HG03457 (cell line): Measurements from ENCODE around the gene SYCN.

Experiments used
- ATAC-seq: cut with Tn5 transposase; IDR thresholded peaks from one replicate; pipeline ENCODE4 v1.9.1; 2021; ENCODE audit warnings: moderate number of reproducible peaks; ENCODE audit not compliant: unreplicated experiment

Gene SYCN

GRCh38 chr19:39196320-39196719 is 7.7 kb downstream of the SYCN start:
- ATAC-seq, result no peak

DNA sequence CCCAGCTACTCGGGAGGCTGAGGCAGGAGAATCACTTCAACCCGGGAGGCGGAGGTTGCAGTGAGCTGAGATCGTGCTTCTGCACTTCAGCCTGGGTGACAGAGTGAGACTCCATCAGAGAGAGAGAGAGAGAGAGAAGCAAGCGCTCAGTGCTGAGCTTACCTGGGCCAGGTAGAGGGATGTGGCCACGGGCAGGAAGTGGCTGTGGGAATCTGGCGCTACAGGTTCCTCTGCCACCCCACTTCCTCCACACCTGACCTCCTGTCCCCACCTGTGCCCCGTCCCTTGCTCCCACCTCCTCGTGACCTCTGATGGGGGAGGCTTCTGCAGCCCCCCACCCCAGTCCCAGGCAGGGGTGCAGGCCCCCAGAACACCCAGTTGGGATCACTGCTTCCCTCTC is 8.3 kb downstream of the SYCN start:
- ATAC-seq, result no peak

DNA sequence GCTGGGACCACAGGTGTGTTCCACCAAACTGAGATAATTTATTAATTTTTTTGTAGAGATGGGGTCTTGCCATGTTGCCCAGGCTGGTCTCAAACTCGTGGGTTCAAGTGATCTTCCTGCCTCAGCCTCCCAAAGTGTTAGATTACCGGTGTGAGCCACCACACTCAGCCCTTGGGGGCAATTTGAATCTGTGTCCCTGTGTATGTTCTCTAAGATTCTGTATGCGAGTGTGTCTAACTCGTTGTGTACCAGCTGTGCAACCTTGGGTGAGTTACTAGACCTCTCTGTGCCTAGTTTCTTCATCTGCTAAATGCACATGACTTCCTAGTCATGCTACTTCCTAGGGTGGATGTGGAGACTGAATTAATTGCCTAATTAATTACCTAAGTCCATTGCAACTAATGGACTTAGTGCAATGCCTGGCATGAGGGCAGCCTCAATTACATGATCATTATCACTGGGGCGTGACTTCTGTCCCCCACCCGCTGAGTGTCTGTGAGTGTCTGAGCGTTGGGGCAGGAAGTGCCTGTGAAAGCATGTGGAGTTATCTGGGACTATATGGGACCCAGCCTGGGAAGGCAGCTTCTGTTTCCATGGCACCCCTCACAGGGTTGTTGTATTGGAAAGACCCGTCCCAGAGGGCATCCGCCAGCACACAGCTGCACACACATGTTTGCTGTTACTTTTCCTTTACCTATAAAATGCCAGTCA is 9.1 kb downstream of the SYCN start:
- no peak for ATAC-seq

DNA sequence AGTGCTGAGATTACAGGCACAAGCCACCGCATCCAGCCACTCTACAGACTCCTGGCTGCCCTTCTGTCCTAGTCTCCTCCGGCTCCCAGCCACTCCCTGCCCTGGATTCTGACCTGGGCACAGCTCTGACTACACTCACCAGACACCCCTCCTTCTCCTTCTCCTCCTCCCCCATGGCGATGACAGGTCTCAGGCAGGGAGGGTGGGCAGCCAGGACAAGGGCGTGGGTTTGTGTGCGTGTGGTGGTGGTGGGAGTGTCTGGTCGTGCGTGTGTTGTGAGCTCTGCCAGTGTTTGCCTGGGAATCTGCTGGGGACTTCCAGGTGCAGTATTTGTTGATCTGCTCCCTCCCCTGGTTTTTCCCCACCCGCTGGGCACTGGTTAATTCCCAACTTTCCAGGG is 10.3 kb downstream of the SYCN start:
- no peak for ATAC-seq

DNA sequence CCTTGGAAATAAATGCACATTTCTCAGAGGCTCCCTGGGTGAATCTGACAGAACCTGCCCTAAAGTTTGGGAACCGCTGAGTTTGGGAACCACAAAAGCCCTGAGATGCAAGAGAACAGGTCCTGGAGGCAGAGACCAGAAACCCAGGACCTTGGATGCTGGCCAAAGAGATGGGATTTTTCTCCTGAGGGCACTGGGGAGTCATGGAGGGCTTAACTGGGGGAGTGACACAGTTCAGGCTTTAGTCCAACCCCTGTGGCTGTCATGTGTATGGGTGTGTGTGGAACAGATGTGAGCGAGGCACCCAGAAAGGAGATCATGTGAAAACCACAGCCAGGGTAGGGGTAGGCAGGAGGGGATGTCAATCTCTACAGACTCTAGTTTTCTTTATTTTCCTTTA is 11.2 kb downstream of the SYCN start:
- no peak for ATAC-seq

DNA sequence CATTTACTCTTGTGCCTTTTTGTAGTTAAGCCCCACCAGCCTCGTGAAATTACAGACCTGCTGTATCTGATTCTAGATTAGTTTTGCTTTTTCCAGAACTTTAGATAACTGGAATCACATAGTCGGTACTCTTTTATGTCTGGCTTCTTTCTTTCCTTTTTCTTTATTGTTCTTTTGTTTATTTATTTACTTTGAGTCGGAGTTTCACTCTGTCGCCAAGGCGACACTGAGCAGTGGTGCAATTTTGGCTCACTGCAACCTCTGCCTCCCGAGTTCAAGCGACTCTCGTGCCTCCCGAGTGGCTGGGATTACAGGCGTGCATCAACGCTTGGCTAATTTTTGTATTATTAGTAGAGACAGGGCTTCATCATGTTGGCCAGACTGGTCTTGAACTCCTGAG is 13.3 kb downstream of the SYCN start:
- ATAC-seq, result no peak

DNA sequence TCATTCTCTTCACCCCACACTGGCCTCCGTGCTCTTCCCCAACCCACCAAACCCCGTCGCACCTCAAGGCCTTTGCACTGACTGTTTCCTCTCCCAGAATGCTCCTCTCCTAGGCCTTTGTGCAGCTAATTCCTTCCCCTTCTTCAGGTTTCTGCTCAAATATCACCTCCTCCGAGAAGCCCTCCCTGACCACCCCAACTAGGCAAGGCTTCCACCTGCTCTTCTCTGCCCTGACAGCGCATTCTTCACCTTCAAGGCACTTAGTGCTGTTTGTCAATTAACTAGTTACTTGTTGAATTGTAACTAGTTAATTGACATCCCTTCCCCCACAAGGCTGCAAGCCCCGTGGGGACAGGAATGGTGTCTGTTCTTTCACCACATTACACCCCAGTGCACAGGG is 15.1 kb downstream of the SYCN start:
- no peak for ATAC-seq

- ATAC-seq, result no peak
Measured at GRCh38 chr19:39187552-39187943, 16.5 kb downstream of the SYCN start.

DNA sequence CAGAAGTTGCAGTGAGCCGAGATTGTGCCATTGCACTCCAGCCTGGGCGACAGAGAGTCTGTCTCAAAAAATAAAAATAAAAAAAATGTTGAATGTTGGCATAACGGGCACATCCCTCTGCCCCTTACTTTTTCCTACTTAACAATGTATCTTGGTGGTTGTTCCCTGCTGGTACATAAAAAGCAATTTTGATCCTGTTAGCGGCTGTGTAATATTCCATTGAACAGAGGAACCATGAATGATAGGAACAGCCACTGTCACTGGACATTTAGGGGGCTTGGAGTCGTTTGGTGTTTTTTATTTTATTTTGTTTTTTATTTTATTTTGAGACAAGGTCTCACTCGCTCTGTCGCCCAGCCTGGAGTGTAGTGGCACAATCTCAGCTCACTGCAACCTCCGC is 17.7 kb downstream of the SYCN start:
- ATAC-seq, result no peak

- ATAC-seq, result no peak
Measured at GRCh38 chr19:39183104-39183503, 21.0 kb downstream of the SYCN start.

DNA sequence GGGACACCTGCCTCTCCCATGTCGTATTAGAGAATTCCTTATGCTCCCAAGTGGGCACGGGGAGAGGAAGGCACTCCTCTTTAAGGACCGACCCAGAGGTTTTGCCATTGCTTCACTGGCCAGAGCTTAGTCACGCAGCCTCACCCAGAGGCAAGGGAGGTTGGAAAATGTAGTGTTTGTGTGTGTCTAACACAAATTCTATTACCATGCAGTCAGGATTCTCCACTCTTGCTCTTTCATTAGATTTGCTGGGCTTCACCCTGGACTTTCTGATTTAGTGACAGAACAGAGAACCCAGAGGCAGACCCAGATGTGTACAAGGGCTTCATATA is 21.9 kb downstream of the SYCN start:
- ATAC-seq, result no peak

DNA sequence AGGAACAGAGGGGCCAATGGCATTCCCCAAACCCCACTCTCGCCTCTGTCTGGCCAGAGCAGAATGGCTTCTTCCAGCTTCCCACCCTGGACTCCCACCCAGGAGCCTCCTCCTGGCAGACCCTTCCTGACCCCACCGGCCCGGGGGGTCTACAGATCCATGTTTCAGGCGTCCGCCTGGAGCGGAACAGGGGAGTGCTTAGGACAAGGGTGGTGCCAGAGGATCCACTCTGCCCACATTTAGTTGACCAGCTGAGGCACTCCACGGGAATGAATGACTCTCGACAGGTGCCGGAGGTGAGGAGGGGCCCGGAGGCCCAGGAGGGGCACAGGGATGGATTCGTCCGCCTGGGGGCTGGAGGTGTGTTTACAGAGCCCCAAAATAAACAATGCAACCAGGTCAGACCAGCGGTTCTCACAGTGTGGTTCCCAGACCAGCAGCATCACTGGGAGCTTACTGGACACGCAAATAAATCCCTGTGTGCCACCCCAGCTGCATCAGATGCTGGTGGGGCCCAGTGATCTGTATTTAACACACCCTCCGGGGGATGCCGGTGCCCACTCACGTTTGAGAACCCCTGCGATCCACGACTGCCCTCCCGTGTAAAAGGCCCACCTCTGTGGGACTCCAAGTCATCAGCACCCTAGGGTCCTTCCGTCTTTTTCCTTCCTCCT is 22.4 kb downstream of the SYCN start:
- ATAC-seq, result no peak

DNA sequence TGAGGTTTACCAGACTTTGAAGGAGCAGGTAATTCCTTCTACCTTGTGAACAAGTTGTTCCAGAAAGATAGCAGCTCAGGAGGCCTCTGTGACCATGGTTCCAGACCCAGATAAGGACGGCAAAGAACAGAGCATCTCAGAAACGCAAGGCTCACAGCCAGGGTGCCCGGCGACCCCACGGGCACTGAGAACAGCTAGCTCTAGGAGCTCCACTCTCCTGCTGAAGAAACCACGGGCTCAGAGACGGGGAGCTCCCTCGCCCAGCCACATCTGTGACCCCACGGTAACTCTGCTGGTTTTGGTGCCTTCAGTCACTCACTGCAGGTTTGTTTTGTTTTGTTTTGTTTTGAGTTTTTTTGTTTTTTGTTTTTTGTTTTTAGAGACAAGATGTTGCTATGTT is 23.3 kb downstream of the SYCN start:
- no peak for ATAC-seq

DNA sequence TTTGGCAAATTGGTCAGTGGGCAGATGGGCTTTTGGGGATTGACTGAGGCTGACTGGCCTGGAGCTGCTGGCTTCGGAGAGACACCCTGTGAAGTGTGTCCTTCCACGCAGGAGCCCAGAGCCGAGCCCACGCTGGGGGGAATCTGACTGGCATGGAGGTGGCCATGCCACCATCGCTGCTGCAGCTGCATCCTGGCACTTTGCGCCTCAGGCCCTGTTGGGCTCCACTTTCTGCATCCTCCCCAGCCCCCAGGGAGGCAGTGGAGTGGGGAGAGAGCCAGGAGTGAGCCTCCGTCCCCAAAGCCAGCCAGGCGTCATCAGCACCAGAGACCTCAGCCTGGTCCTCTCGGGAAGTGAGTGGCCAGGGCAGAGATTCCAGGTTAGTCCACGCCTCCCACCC is 24.3 kb downstream of the SYCN start:
- no peak for ATAC-seq

GRCh38 chr19:39178296-39179006 is 25.6 kb downstream of the SYCN start:
- no peak for ATAC-seq

- no peak for ATAC-seq
Measured at GRCh38 chr19:39177736-39178135, 26.3 kb downstream of the SYCN start.

GRCh38 chr19:39177110-39177699 is 26.9 kb downstream of the SYCN start:
- no peak for ATAC-seq

DNA sequence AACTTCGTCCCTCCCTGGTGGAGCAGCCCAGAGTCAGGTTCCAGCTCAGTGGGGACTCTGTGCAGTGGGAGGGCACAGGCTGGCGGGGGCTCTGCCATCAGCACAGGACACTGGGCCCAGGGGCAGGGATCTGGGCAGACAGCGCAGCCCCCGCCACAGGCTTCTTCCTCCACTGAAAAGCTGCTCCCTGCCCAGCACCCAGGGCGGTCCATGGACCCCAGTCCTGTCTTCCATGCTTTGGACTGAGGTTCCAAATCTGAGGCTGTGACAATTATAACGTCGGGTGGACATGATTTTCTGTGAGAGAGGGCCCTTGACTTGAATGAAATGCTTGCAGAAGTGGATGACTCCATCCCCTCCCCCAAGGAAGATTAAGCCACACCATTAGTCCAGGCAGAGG is 28.5 kb downstream of the SYCN start:
- ATAC-seq, result no peak

GRCh38 chr19:39174558-39175544 is 29.2 kb downstream of the SYCN start:
- no peak for ATAC-seq

GRCh38 chr19:39174142-39174541 is 29.9 kb downstream of the SYCN start:
- no peak for ATAC-seq

GRCh38 chr19:39173502-39173991 is 30.5 kb downstream of the SYCN start:
- ATAC-seq, result no peak
